Measurements from ENCODE around the gene GRM4. TPM values are rescaled to one million over a fixed set of nuclear protein-coding genes. Genes with fewer than 3 reads are reported as not detected.

GRM4 gene
- total RNA-seq, 1 experiment from 2014 or later: 0.41 TPM

- no TSS peak for BruUV-seq (replicated peaks)
- Histone ChIP-seq H3K4me1 (ENCODE audit: insufficient read depth, low read length, poor library complexity, severe bottlenecking) (no peaks in the 10 kb centered on the region), H3K27ac (ENCODE audit: low read depth, low read length, poor library complexity, severe bottlenecking) (no peak overlapping the region), H3K9me3 (ENCODE audit: low read depth, low read length, poor library complexity, severe bottlenecking) (no peaks in the 10 kb centered on the region), H3K36me3 (ENCODE audit: insufficient read depth, low read length, poor library complexity, severe bottlenecking) (no peaks in the 10 kb centered on the region), H3K27me3 (replicated peaks; ENCODE audit: insufficient read depth, low read depth, low read length, poor library complexity) (no peaks in the 10 kb centered on the region), H3K4me3 (ENCODE audit: low read depth, low read length, poor library complexity, severe bottlenecking) (no peak overlapping the region)
- intact Hi-C loops (cut with micrococcal nuclease; ENCODE audit: unreplicated experiment): no loop called here
- CTCF ChIA-PET: no interaction called here
- TF ChIP-seq EZH2 (IDR thresholded peaks at IDR 0.05; ENCODE audit: borderline replicate concordance, low read depth, low read length, poor library complexity, severe bottlenecking) (no peak), CTCF (conservative IDR thresholded peaks at IDR 0.05; ENCODE audit: low read depth, low read length) (no peak)
- no peak for DNase-seq (ENCODE audit: low spot score)
- POLR2A ChIA-PET (ENCODE audit: low non-redundant PET): no interaction called here
These were observed 74.6 kb downstream of the GRM4 start for GRCh38 chr6:34071136-34071883.

GRCh38 chr6:34070315-34071135, 75.4 kb downstream of the GRM4 start:
- Histone ChIP-seq H3K36me3 (ENCODE audit: insufficient read depth, low read length, poor library complexity, severe bottlenecking) (no peaks in the 10 kb centered on the region), H3K9me3 (ENCODE audit: low read depth, low read length, poor library complexity, severe bottlenecking) (no peaks in the 10 kb centered on the region), H3K27ac (ENCODE audit: low read depth, low read length, poor library complexity, severe bottlenecking) (no peak overlapping the region), H3K4me1 (ENCODE audit: insufficient read depth, low read length, poor library complexity, severe bottlenecking) (no peaks in the 10 kb centered on the region), H3K27me3 (replicated peaks; ENCODE audit: insufficient read depth, low read depth, low read length, poor library complexity) (peaks cover under 1% of the 10 kb centered on the region), H3K4me3 (ENCODE audit: low read depth, low read length, poor library complexity, severe bottlenecking) (no peak overlapping the region)
- POLR2A ChIA-PET (ENCODE audit: low non-redundant PET): no interaction called here
- intact Hi-C loops (cut with micrococcal nuclease; ENCODE audit: unreplicated experiment): no loop called here
- CTCF ChIA-PET: interaction anchor here (3.2 kb wide), 1 partner anchor 16 kb away, joined by 10 read pairs; no protein-coding TSS in a partner anchor
- BruUV-seq (replicated peaks): no TSS peak
- DNase-seq (ENCODE audit: low spot score): no peak
- TF ChIP-seq CTCF (conservative IDR thresholded peaks at IDR 0.05; ENCODE audit: low read depth, low read length): no peak
- TF ChIP-seq EZH2 (IDR thresholded peaks at IDR 0.05; ENCODE audit: borderline replicate concordance, low read depth, low read length, poor library complexity, severe bottlenecking): no peak

GRCh38 chr6:34068462-34069044, 77.3 kb downstream of the GRM4 start:
- Histone ChIP-seq H3K4me3 (ENCODE audit: low read depth, low read length, poor library complexity, severe bottlenecking) (no peak overlapping the region), H3K9me3 (ENCODE audit: low read depth, low read length, poor library complexity, severe bottlenecking) (no peaks in the 10 kb centered on the region), H3K36me3 (ENCODE audit: insufficient read depth, low read length, poor library complexity, severe bottlenecking) (no peaks in the 10 kb centered on the region), H3K27ac (ENCODE audit: low read depth, low read length, poor library complexity, severe bottlenecking) (no peak overlapping the region), H3K27me3 (replicated peaks; ENCODE audit: insufficient read depth, low read depth, low read length, poor library complexity) (peaks cover 8% of the 10 kb centered on the region), H3K4me1 (ENCODE audit: insufficient read depth, low read length, poor library complexity, severe bottlenecking) (no peaks in the 10 kb centered on the region)
- DNase-seq (ENCODE audit: low spot score): no peak
- ChIA-PET POLR2A (ENCODE audit: low non-redundant PET) (no interaction called here), CTCF (interaction anchor here (3.2 kb wide), 1 partner anchor 14 kb away, joined by 10 read pairs; no protein-coding TSS in a partner anchor)
- BruUV-seq (replicated peaks): no TSS peak
- TF ChIP-seq EZH2 (IDR thresholded peaks at IDR 0.05; ENCODE audit: borderline replicate concordance, low read depth, low read length, poor library complexity, severe bottlenecking) (no peak), CTCF (conservative IDR thresholded peaks at IDR 0.05; ENCODE audit: low read depth, low read length) (0 out of 2 replicates have a peak, but pooled peaks have one; percentile 19)
- intact Hi-C loops (cut with micrococcal nuclease; ENCODE audit: unreplicated experiment): no loop called here
